Breast epithelium (tissue), 3 donors: Measurements from ENCODE around the gene CAMK1.

Source experiments
- POLR2A ChIP-seq: fragments of 450-650 bp; IDR thresholded peaks from one replicate; pipeline ENCODE4 v1.6.1; 2016; ENCODE audit warnings: antibody characterized with exemption, mild to moderate bottlenecking, moderate library complexity
- POLR2AphosphoS5 ChIP-seq, 3 donors: sonication (generic); formaldehyde crosslinking; IDR thresholded peaks; one replicate each; pipeline ENCODE4 v1.6.1; 2017; ENCODE audit warnings: antibody characterized with exemption in 3 of 3
- TF ChIP-seq, protein P1 (sequence below), 3 donors: fragments of 450-650 bp; IDR thresholded peaks; one replicate each; pipeline ENCODE4 v1.5.1; 2016 to 2017; ENCODE audit warnings: antibody characterized with exemption in 3 of 3, mild to moderate bottlenecking in 3 of 3, moderate library complexity in 3 of 3

DNA sequence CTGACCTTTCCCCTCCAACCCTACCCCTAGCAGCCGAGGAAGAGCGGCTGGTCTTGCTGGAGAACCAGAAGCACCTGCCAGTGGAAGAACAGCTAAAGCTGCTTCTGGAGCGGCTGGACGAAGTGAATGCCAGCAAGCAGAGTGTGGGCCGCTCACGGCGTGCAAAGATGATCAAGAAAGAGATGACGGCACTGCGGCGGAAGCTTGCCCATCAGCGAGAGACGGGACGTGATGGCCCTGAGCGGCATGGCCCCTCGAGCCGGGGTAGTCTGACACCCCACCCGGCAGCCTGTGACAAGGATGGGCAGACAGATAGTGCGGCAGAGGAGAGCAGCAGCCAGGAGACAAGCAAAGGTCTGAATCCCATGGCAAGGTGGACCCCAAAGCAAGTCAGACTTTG, 26.2 kb downstream of the CAMK1 start:
- TF ChIP-seq, protein P1, sequence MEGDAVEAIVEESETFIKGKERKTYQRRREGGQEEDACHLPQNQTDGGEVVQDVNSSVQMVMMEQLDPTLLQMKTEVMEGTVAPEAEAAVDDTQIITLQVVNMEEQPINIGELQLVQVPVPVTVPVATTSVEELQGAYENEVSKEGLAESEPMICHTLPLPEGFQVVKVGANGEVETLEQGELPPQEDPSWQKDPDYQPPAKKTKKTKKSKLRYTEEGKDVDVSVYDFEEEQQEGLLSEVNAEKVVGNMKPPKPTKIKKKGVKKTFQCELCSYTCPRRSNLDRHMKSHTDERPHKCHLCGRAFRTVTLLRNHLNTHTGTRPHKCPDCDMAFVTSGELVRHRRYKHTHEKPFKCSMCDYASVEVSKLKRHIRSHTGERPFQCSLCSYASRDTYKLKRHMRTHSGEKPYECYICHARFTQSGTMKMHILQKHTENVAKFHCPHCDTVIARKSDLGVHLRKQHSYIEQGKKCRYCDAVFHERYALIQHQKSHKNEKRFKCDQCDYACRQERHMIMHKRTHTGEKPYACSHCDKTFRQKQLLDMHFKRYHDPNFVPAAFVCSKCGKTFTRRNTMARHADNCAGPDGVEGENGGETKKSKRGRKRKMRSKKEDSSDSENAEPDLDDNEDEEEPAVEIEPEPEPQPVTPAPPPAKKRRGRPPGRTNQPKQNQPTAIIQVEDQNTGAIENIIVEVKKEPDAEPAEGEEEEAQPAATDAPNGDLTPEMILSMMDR (IDR thresholded peaks at IDR 0.05), result no peak
- TF ChIP-seq POLR2AphosphoS5 (IDR thresholded peaks at IDR 0.05) (no peak), POLR2A (no peak)
